ENCODE results near the gene SNRNP40. TPM values are rescaled to one million over a fixed set of nuclear protein-coding genes. Genes with fewer than 3 reads are reported as not detected.
A peak's percentile ranks its signal among the peaks of the same experiment; 100 is the strongest.

SNRNP40 gene
- total RNA-seq (53.7 and 59.1 TPM in 2 replicates), polyA plus RNA-seq (46.9 and 48.4 TPM in 2 replicates)

DNA sequence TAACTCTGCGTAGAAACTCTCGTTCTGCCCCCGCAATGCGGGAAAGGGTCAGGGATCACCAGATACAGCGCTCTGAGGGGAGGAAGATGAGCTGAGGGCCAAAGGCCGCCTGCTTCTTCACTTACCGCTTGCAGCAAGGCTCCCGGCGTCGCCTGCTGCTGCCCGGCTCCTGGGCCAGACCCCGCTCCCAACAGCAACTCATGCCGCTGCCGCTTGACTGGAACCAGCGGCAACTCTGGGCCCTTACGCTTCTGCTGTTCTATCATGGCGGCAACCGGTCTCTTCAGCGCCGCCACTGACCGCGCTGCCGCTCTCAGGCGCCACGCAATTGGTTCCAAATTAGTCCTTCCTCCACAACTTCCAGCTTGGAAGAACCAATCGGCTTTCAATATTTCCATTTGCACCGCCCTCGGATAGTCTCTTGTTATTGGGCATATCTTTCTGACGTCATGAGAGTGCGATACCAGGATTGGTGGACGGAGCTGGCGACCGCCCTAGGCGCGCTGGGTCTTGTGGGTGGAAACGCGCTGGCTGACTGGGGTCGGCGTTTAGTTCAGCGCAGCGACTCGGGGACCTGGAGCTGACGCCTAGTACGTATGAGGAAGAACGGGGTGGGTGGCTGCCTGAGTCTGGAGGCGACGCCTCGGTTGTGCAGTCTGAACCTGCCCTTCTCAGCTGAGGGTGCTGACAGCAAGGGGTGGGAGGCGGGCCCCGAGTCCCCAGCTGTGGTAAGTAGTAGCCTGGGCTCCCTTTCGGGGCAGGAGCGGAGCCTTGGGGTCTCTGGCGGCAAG, at the start of gene SNRNP40, which contains the start of gene ZCCHC17:
Gene SNRNP40 (minus strand): TSS at position 303 of the 791 bp plus-strand sequence. CDS start 37 bp downstream, at position 266.
Gene ZCCHC17 (plus strand): TSS at position 547 of the 791 bp plus-strand sequence. CDS start 13,067 bp downstream, outside the sequence.
- DNase-seq (ENCODE audit: low spot score) = peak; percentile 99
- Histone ChIP-seq H3K79me2 (peaks cover 69% of the 10 kb centered on the region), H3K36me3 (replicated peaks; ENCODE audit: insufficient read depth, low read depth) (no peaks in the 10 kb centered on the region), H2AFZ (peak within 1 kb of the TSS; percentile 11), H3K27ac (peak within 1 kb of the TSS; percentile 84), H3K4me1 (ENCODE audit: insufficient read depth) (peaks cover 9% of the 10 kb centered on the region), H3K4me2 (peak within 1 kb of the TSS; percentile 83), H4K20me1 (ENCODE audit: insufficient read depth, poor library complexity, severe bottlenecking) (no peaks in the 10 kb centered on the region), H3K9me3 (ENCODE audit: low read depth) (no peaks in the 10 kb centered on the region), H3K27me3 (no peaks in the 10 kb centered on the region), H3K4me3 (peak within 1 kb of the TSS; percentile 48), H3K9me2 (replicated peaks; ENCODE audit: insufficient read depth) (no peaks in the 10 kb centered on the region)
- WGBS (ENCODE audit: low lambda C conversion rate, missing lambda C conversion rate) = under 1% methylated on average over 53 of the region's 53 CpGs
- TF ChIP-seq CTCF (IDR thresholded peaks at IDR 0.05; ENCODE audit: poor library complexity) = no peak
- TF ChIP-seq EZH2phosphoT487 (IDR thresholded peaks at IDR 0.05; ENCODE audit: low read depth, severe bottlenecking, unreplicated experiment) = no peak
- TF ChIP-seq EZH2 (IDR thresholded peaks at IDR 0.05; ENCODE audit: borderline replicate concordance) = no peak

DNA sequence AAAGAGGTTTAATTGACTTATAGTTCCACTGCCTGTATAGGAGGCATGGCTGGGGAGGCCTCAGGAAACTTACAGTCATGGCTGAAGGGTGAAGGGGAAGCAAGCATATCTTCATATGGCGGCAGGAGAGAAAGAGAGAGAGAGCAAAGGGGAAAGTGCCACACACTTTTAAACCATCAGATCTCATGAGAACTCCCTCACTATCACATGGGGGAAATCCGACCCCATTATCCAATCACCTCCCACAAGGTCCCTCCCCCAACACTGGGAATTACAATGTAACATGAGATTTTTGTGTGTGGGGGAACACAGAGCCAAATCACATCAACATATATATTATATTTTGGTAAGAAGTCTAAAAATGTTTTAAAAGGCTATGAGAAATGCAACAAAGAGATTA, 49.0 kb upstream of the SNRNP40 start:
- H3K27me3 ChIP-seq = no peaks in the 10 kb centered on the region
- H3K27ac ChIP-seq = no peak overlapping the region
- H3K4me3 ChIP-seq = no peak overlapping the region
- H3K4me1 ChIP-seq (ENCODE audit: insufficient read depth) = no peaks in the 10 kb centered on the region
- no peak overlapping the region for H3K4me2 ChIP-seq
- no peak for DNase-seq (ENCODE audit: low spot score)
- no peaks in the 10 kb centered on the region for H4K20me1 ChIP-seq (ENCODE audit: insufficient read depth, poor library complexity, severe bottlenecking)
- no peaks in the 10 kb centered on the region for H3K9me3 ChIP-seq (ENCODE audit: low read depth)
- TF ChIP-seq CTCF (IDR thresholded peaks at IDR 0.05; ENCODE audit: poor library complexity) = no peak
- no peak for TF ChIP-seq EZH2phosphoT487 (IDR thresholded peaks at IDR 0.05; ENCODE audit: low read depth, severe bottlenecking, unreplicated experiment)
- TF ChIP-seq EZH2 (IDR thresholded peaks at IDR 0.05; ENCODE audit: borderline replicate concordance) = no peak
- H2AFZ ChIP-seq = no peak overlapping the region
- no peaks in the 10 kb centered on the region for H3K9me2 ChIP-seq (replicated peaks; ENCODE audit: insufficient read depth)
- WGBS (ENCODE audit: low lambda C conversion rate, missing lambda C conversion rate) = 69% methylated on average over 2 of the region's 2 CpGs
- H3K36me3 ChIP-seq (replicated peaks; ENCODE audit: insufficient read depth, low read depth) = no peaks in the 10 kb centered on the region
- no peaks in the 10 kb centered on the region for H3K79me2 ChIP-seq

DNA sequence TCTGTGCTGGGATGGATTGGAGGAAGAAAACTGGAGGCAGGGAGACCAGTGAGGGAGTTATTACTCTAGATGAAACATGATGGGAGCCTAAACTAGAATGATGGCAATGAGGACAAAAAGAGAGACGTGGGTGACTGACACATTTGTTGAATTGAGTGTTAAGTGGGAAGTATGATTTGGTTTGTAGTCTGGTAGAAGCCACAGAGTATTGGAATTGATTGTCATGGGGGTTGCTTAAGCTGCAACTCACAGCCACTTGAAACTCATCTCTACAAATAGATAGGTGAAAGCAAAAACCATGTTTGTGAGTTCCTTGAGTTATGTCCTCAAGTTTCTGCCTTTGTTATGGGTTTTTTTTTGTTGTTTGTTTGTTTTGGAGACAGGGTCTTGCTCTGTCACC, 47.9 kb upstream of the SNRNP40 start:
- H3K4me1 ChIP-seq (ENCODE audit: insufficient read depth) = no peaks in the 10 kb centered on the region
- TF ChIP-seq EZH2 (IDR thresholded peaks at IDR 0.05; ENCODE audit: borderline replicate concordance) (no peak), EZH2phosphoT487 (IDR thresholded peaks at IDR 0.05; ENCODE audit: low read depth, severe bottlenecking, unreplicated experiment) (no peak), CTCF (IDR thresholded peaks at IDR 0.05; ENCODE audit: poor library complexity) (no peak)
- no peaks in the 10 kb centered on the region for H3K36me3 ChIP-seq (replicated peaks; ENCODE audit: insufficient read depth, low read depth)
- H2AFZ ChIP-seq = no peak overlapping the region
- H3K27me3 ChIP-seq = no peaks in the 10 kb centered on the region
- no peaks in the 10 kb centered on the region for H3K9me2 ChIP-seq (replicated peaks; ENCODE audit: insufficient read depth)
- 17% methylated on average over 1 of the region's 1 CpG for WGBS (ENCODE audit: low lambda C conversion rate, missing lambda C conversion rate)
- no peaks in the 10 kb centered on the region for H4K20me1 ChIP-seq (ENCODE audit: insufficient read depth, poor library complexity, severe bottlenecking)
- no peak overlapping the region for H3K27ac ChIP-seq
- DNase-seq (ENCODE audit: low spot score) = no peak
- H3K4me2 ChIP-seq = no peak overlapping the region
- H3K79me2 ChIP-seq = no peaks in the 10 kb centered on the region
- H3K4me3 ChIP-seq = no peak overlapping the region
- H3K9me3 ChIP-seq (ENCODE audit: low read depth) = no peaks in the 10 kb centered on the region
